T-cell (primary cell): Measurements from ENCODE around the gene SHISA2. TPM values are rescaled to one million over a fixed set of nuclear protein-coding genes. Genes with fewer than 3 reads are reported as not detected.
A peak's percentile ranks its signal among the peaks of the same experiment; 100 is the strongest.

Experiments used
- ATAC-seq, 4 experiments: fragments of 200-7000 bp in 3 of 4; fragments of 150-1000 bp in 1 of 4; cut with Tn5 transposase; replicated peaks in 1 of 4; 1 replicate in 3 of 4; 2 replicates in 1 of 4; pipeline ENCODE4 v1.10.0; 2021; ENCODE audit warnings: moderate library complexity in 3 of 4, mild to moderate bottlenecking in 2 of 4, moderate number of reproducible peaks in 1 of 4
- CTCF ChIA-PET, 2 donors: fragments of 300-600 bp; sonication (Branson Sonifier 250); formaldehyde crosslinking; loops; one replicate each; lab custom pipeline; 2022; ENCODE audit warnings: antibody characterized with exemption in 2 of 2; lab: Charles Lee
- POLR2A ChIA-PET, 2 donors: fragments of 300-600 bp; sonication (Branson Sonifier 250); formaldehyde crosslinking; loops; one replicate each; lab custom pipeline; 2022; ENCODE audit warnings: antibody characterized with exemption in 2 of 2; lab: Charles Lee
- DNase-seq, 35 experiments: peaks; one replicate each; pipeline versions ENCODE4 v3.0.0 to v3.0.0-alpha.2; 2013 to 2023
- H3K27ac ChIP-seq: one replicate; pipeline ENCODE4 v1.5.1; 2013; ENCODE audit warnings: low read length
- H3K27me3 ChIP-seq, 2 experiments: replicated peaks in 1 of 2; 1 replicate in 1 of 2; 2 replicates in 1 of 2; pipeline versions ENCODE4 v1.6.1 to v1.7.0; 2013; ENCODE audit warnings: low read length in 1 of 2, mixed read lengths in 1 of 2; ENCODE audit not compliant: control insufficient read depth in 2 of 2, insufficient read depth in 2 of 2; ENCODE audit errors: extremely low read depth in 1 of 2
- H3K36me3 ChIP-seq, 2 donors: 1 replicate in 1 of 2; 2 replicates in 1 of 2; pipeline versions ENCODE4 v1.6.1 to v1.7.0; 2013; ENCODE audit warnings: low read length in 1 of 2; ENCODE audit not compliant: control insufficient read depth in 2 of 2, insufficient read depth in 1 of 2; ENCODE audit errors: extremely low read depth in 1 of 2
- H3K4me1 ChIP-seq, 2 experiments: 1 replicate in 1 of 2; 2 replicates in 1 of 2; pipeline versions ENCODE4 v1.6.1 to v1.7.0; 2013; ENCODE audit warnings: low read length in 2 of 2, mixed read lengths in 1 of 2; ENCODE audit not compliant: insufficient read depth in 2 of 2, control insufficient read depth in 1 of 2; ENCODE audit errors: extremely low read depth in 1 of 2
- H3K4me3 ChIP-seq, 2 donors: 1 replicate in 1 of 2; 2 replicates in 1 of 2; pipeline versions ENCODE4 v1.5.1 to v1.7.0; 2013; ENCODE audit warnings: mild to moderate bottlenecking in 2 of 2, low read length in 1 of 2, moderate library complexity in 1 of 2; ENCODE audit not compliant: control insufficient read depth in 1 of 2; ENCODE audit errors: extremely low read depth in 1 of 2
- H3K9me3 ChIP-seq: 2 replicates; pipeline ENCODE4 v1.7.0; 2013
- H3K27ac Mint-ChIP-seq, 2 donors: one replicate each; pipeline ENCODE4 v1.8.0; 2020 to 2021; ENCODE audit warnings: mild to moderate bottlenecking in 2 of 2, mixed read lengths in 2 of 2
- H3K27me3 Mint-ChIP-seq, 2 donors: one replicate each; pipeline ENCODE4 v1.8.0; 2021 to 2022; ENCODE audit warnings: mixed read lengths in 2 of 2
- H3K36me3 Mint-ChIP-seq: one replicate; pipeline ENCODE4 v1.8.0; 2021; ENCODE audit warnings: mixed read lengths
- H3K4me1 Mint-ChIP-seq, 3 donors: one replicate each; pipeline ENCODE4 v1.8.0; 2020 to 2022; ENCODE audit warnings: mixed read lengths in 3 of 3, mild to moderate bottlenecking in 1 of 3
- H3K4me3 Mint-ChIP-seq, 3 donors: one replicate each; pipeline ENCODE4 v1.8.0; 2020 to 2022; ENCODE audit warnings: mild to moderate bottlenecking in 3 of 3, mixed read lengths in 3 of 3, moderate library complexity in 3 of 3
- H3K9me3 Mint-ChIP-seq, 3 donors: one replicate each; pipeline ENCODE4 v1.8.0; 2020 to 2022; ENCODE audit warnings: mixed read lengths in 3 of 3
- WGBS: methylation state at CpG from one replicate; pipeline ENCODE4 v1.1.5; 2013; ENCODE audit warnings: missing lambda C conversion rate; ENCODE audit not compliant: insufficient coverage; 5-methylcytosine and 5-hydroxymethylcytosine counted together
- total RNA-seq, 35 experiments: library from RNA in 6 of 35; stranded (reverse) in 6 of 35; fragments of 120-200 nt in 1 of 35; gene quantifications; one replicate each; pipeline versions ENCODE4 v1.2.1 to v1.2.4 and lab custom pipeline; 2013 to 2026

The SHISA2 gene
- total RNA-seq, 5 donors from 2014 or later (not counting 1 experiment from before 2014, with no cell fraction given): 0.18 to 2.0 (median 0.47) TPM

GRCh38 chr13:26062853-26063444, 11.1 kb upstream of the SHISA2 start:
- H3K27me3 ChIP-seq: no peaks in the 10 kb centered on the region
- H3K27ac ChIP-seq: no peak overlapping the region
- H3K36me3 ChIP-seq: no peaks in the 10 kb centered on the region
- no peak overlapping the region for H3K27ac Mint-ChIP-seq
- H3K4me3 ChIP-seq: no peak overlapping the region
- POLR2A ChIA-PET: no interaction called here
- CTCF ChIA-PET: interaction anchor here (0.6 to 2.7 kb wide), 5 partner anchors 89 to 482 kb away, joined by 3 to 8 read pairs (median 4); no protein-coding TSS in a partner anchor
- H3K4me3 Mint-ChIP-seq: no peak overlapping the region
- H3K9me3 ChIP-seq: no peaks in the 10 kb centered on the region
- H3K4me1 ChIP-seq: no peaks in the 10 kb centered on the region
- H3K27me3 Mint-ChIP-seq: peaks cover 3 to 4% of the 10 kb centered on the region in 2 donors
- no CpG with 5 or more reads among the region's 5 CpGs for WGBS
- no peaks in the 10 kb centered on the region for H3K9me3 Mint-ChIP-seq
- peak; percentile 49 to 77 (median 58) for ATAC-seq
- DNase-seq: peak in 26 of 35 experiments; percentile 12 to 76 (median 35)
- H3K36me3 Mint-ChIP-seq: no peaks in the 10 kb centered on the region
- peaks cover 0 to 10% (median 0%) of the 10 kb centered on the region in 3 donors for H3K4me1 Mint-ChIP-seq

- H3K36me3 ChIP-seq: no peaks in the 10 kb centered on the region
- Mint-ChIP-seq H3K27ac (no peak overlapping the region), H3K4me3 (no peak overlapping the region), H3K27me3 (peaks cover 3 to 4% of the 10 kb centered on the region in 2 donors), H3K4me1 (peaks cover 0 to 10% (median 0%) of the 10 kb centered on the region in 3 donors), H3K36me3 (no peaks in the 10 kb centered on the region), H3K9me3 (no peaks in the 10 kb centered on the region)
- H3K9me3 ChIP-seq: no peaks in the 10 kb centered on the region
- ChIA-PET CTCF (interaction anchor here (0.5 to 1.4 kb wide), 8 partner anchors 12 to 845 kb away, joined by 3 to 9 read pairs (median 4); no protein-coding TSS in a partner anchor), POLR2A (no interaction called here)
- 100% methylated on average over 2 of the region's 6 CpGs for WGBS
- DNase-seq: no peak
- H3K4me1 ChIP-seq: no peaks in the 10 kb centered on the region
- no peak for ATAC-seq
- no peak overlapping the region for H3K27ac ChIP-seq
- H3K27me3 ChIP-seq: no peaks in the 10 kb centered on the region
- no peak overlapping the region for H3K4me3 ChIP-seq
Measured at GRCh38 chr13:26061947-26062346, 10.1 kb upstream of the SHISA2 start.

- Histone ChIP-seq H3K27ac (no peak overlapping the region), H3K9me3 (no peaks in the 10 kb centered on the region), H3K4me3 (no peak overlapping the region), H3K36me3 (no peaks in the 10 kb centered on the region), H3K4me1 (no peaks in the 10 kb centered on the region), H3K27me3 (no peaks in the 10 kb centered on the region)
- DNase-seq (no peak), ATAC-seq (no peak)
- ChIA-PET POLR2A (no interaction called here), CTCF (interaction anchor here in 1 of 2 donors (0.7 to 1.0 kb wide), 3 partner anchors 231 to 486 kb away, joined by 3 to 7 read pairs (median 3); no protein-coding TSS in a partner anchor)
- Mint-ChIP-seq H3K4me1 (peaks cover 0 to 10% (median 0%) of the 10 kb centered on the region in 3 donors), H3K9me3 (no peaks in the 10 kb centered on the region), H3K27ac (no peak overlapping the region), H3K36me3 (no peaks in the 10 kb centered on the region), H3K27me3 (peaks cover 3 to 5% of the 10 kb centered on the region in 2 donors), H3K4me3 (no peak overlapping the region)
- WGBS: 74% methylated on average over 2 of the region's 5 CpGs
Measured at GRCh38 chr13:26061256-26061655, 9.4 kb upstream of the SHISA2 start.

- H3K4me1 Mint-ChIP-seq: peaks cover 0 to 10% (median 0%) of the 10 kb centered on the region in 3 donors
- no CpG with 5 or more reads among the region's 4 CpGs for WGBS
- ChIA-PET POLR2A (no interaction called here), CTCF (interaction anchor here (0.5 to 1.1 kb wide), 5 partner anchors 230 to 709 kb away, joined by 3 to 5 read pairs (median 3); no protein-coding TSS in a partner anchor)
- Histone ChIP-seq H3K27ac (no peak overlapping the region), H3K4me3 (no peak overlapping the region), H3K4me1 (no peaks in the 10 kb centered on the region), H3K9me3 (no peaks in the 10 kb centered on the region), H3K36me3 (no peaks in the 10 kb centered on the region), H3K27me3 (no peaks in the 10 kb centered on the region)
- ATAC-seq (no peak), DNase-seq (no peak)
- peaks cover 3 to 4% of the 10 kb centered on the region in 2 donors for H3K27me3 Mint-ChIP-seq
- no peak overlapping the region for H3K4me3 Mint-ChIP-seq
- H3K36me3 Mint-ChIP-seq: no peaks in the 10 kb centered on the region
- no peaks in the 10 kb centered on the region for H3K9me3 Mint-ChIP-seq
- no peak overlapping the region for H3K27ac Mint-ChIP-seq
Measured at GRCh38 chr13:26060357-26060756, 8.5 kb upstream of the SHISA2 start.

- no peak for ATAC-seq
- WGBS: 48% methylated on average over 2 of the region's 6 CpGs
- CTCF ChIA-PET: interaction anchor here in 1 of 2 donors (0.6 to 1.4 kb wide), 2 partner anchors 229 to 484 kb away, joined by 3 read pairs; no protein-coding TSS in a partner anchor
- H3K27me3 ChIP-seq: no peaks in the 10 kb centered on the region
- no peak overlapping the region for H3K27ac ChIP-seq
- POLR2A ChIA-PET: no interaction called here
- Mint-ChIP-seq H3K27ac (no peak overlapping the region), H3K27me3 (peaks cover 1 to 3% of the 10 kb centered on the region in 2 donors), H3K4me1 (peaks cover 0 to 10% (median 0%) of the 10 kb centered on the region in 3 donors), H3K4me3 (no peak overlapping the region), H3K9me3 (no peaks in the 10 kb centered on the region), H3K36me3 (no peaks in the 10 kb centered on the region)
- H3K9me3 ChIP-seq: no peaks in the 10 kb centered on the region
- H3K4me1 ChIP-seq: no peaks in the 10 kb centered on the region
- no peak for DNase-seq
- no peak overlapping the region for H3K4me3 ChIP-seq
- H3K36me3 ChIP-seq: no peaks in the 10 kb centered on the region
Measured at GRCh38 chr13:26058704-26059103, 6.9 kb upstream of the SHISA2 start.

- H3K4me1 Mint-ChIP-seq: peaks cover 7 to 23% (median 8%) of the 10 kb centered on the region in 3 donors
- ChIA-PET CTCF (no interaction called here), POLR2A (no interaction called here)
- Histone ChIP-seq H3K4me1 (peaks cover 7 to 20% of the 10 kb centered on the region in 2 experiments), H3K36me3 (no peaks in the 10 kb centered on the region), H3K27me3 (peaks cover 3 to 18% of the 10 kb centered on the region in 2 experiments), H3K27ac (no peak overlapping the region), H3K9me3 (no peaks in the 10 kb centered on the region), H3K4me3 (no peak overlapping the region)
- DNase-seq: no peak
- H3K4me3 Mint-ChIP-seq: no peak overlapping the region
- ATAC-seq: no peak
- peaks cover 12 to 16% of the 10 kb centered on the region in 2 donors for H3K27me3 Mint-ChIP-seq
- no peaks in the 10 kb centered on the region for H3K9me3 Mint-ChIP-seq
- no peaks in the 10 kb centered on the region for H3K36me3 Mint-ChIP-seq
- no peak overlapping the region for H3K27ac Mint-ChIP-seq
Measured at GRCh38 chr13:26054896-26055295, 3.1 kb upstream of the SHISA2 start.
